ENCODE data around the gene NTM. TPM values are rescaled to one million over a fixed set of nuclear protein-coding genes. Genes with fewer than 3 reads are reported as not detected.

Gene NTM
- total RNA-seq, 1 donor from 2014 or later = 82.7 TPM

DNA sequence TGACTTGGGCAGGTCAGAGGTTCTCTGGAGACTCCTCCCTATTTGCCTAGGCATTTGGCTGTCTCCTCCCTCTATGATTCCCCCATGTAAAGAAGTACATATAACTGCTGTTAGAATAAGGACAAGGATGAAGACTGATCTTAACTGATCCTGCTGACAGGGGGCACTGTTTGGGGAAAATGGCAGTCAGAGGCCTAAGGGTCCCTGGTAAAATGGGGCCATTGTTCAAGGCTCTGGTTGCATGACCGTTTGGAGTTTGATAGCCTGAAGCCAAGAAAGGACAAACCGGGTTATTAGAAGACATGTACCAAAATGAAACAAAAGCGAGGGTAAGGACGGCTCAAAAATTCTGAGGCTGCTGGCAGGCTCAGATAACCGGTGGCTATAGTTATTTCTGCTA lies 712.2 kb downstream of the NTM start:
- Mint-ChIP-seq H3K36me3 (ENCODE audit: unreplicated experiment) (peaks cover 9% of the 10 kb centered on the region), H3K27me3 (ENCODE audit: unreplicated experiment) (no peaks in the 10 kb centered on the region), H3K4me1 (ENCODE audit: unreplicated experiment) (peaks cover 1% of the 10 kb centered on the region), H3K4me3 (ENCODE audit: unreplicated experiment) (no peak overlapping the region), H3K9me3 (ENCODE audit: unreplicated experiment) (peaks cover 15% of the 10 kb centered on the region), H3K27ac (ENCODE audit: unreplicated experiment) (no peak overlapping the region)
- no peak for DNase-seq (ENCODE audit: extremely low spot score, unreplicated experiment)
- TF ChIP-seq, protein P1, sequence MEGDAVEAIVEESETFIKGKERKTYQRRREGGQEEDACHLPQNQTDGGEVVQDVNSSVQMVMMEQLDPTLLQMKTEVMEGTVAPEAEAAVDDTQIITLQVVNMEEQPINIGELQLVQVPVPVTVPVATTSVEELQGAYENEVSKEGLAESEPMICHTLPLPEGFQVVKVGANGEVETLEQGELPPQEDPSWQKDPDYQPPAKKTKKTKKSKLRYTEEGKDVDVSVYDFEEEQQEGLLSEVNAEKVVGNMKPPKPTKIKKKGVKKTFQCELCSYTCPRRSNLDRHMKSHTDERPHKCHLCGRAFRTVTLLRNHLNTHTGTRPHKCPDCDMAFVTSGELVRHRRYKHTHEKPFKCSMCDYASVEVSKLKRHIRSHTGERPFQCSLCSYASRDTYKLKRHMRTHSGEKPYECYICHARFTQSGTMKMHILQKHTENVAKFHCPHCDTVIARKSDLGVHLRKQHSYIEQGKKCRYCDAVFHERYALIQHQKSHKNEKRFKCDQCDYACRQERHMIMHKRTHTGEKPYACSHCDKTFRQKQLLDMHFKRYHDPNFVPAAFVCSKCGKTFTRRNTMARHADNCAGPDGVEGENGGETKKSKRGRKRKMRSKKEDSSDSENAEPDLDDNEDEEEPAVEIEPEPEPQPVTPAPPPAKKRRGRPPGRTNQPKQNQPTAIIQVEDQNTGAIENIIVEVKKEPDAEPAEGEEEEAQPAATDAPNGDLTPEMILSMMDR (IDR thresholded peaks at IDR 0.05) = no peak

DNA sequence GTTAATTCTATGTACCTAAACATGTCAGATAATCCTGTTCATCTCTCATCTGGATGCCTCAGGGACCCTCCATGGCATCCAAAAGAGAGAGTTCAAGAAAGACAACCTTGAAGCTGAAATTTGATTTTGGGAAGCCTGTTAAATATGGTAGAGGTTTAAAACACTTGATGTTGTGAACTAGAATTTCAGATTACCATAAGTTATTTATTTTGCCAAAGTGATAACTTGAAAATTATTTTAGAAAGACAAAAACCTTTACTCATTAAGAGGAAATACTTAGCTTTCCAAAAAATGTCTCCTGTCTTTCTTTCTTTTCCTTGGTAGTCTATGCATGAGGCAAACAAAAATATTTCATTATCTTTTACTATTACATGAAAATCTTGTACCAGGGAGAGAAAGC lies 714.0 kb downstream of the NTM start:
- Mint-ChIP-seq H3K4me3 (ENCODE audit: unreplicated experiment) (no peak overlapping the region), H3K27me3 (ENCODE audit: unreplicated experiment) (no peaks in the 10 kb centered on the region), H3K36me3 (ENCODE audit: unreplicated experiment) (peaks cover 11% of the 10 kb centered on the region), H3K9me3 (ENCODE audit: unreplicated experiment) (peaks cover 17% of the 10 kb centered on the region), H3K4me1 (ENCODE audit: unreplicated experiment) (peaks cover 1% of the 10 kb centered on the region), H3K27ac (ENCODE audit: unreplicated experiment) (no peak overlapping the region)
- DNase-seq (ENCODE audit: extremely low spot score, unreplicated experiment) = no peak
- TF ChIP-seq, protein P1 (IDR thresholded peaks at IDR 0.05) = no peak

DNA sequence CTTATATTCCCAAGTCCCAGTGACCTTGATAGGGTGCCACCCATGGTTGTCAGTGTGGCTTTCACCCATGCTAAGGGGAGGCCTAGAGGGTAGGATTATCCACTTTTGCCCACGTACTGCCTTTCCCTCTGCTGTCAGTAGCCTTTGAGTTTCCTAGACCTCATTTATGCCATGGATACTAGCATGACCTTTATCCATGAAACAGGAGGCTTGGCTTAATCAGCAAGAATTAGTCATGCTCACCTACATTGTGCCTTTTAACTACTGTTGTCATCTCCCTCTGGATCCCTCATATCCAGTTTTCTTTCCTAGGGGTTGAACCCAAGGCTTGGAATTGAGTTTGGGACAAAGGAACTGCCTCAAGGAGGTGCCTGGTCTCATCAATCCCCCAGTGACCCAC lies 716.7 kb downstream of the NTM start:
- H3K4me3 Mint-ChIP-seq (ENCODE audit: unreplicated experiment) = no peak overlapping the region
- peaks cover 1% of the 10 kb centered on the region for H3K4me1 Mint-ChIP-seq (ENCODE audit: unreplicated experiment)
- no peak for DNase-seq (ENCODE audit: extremely low spot score, unreplicated experiment)
- H3K36me3 Mint-ChIP-seq (ENCODE audit: unreplicated experiment) = peaks cover 11% of the 10 kb centered on the region
- no peak overlapping the region for H3K27ac Mint-ChIP-seq (ENCODE audit: unreplicated experiment)
- TF ChIP-seq, protein P1 (IDR thresholded peaks at IDR 0.05) = no peak
- no peaks in the 10 kb centered on the region for H3K27me3 Mint-ChIP-seq (ENCODE audit: unreplicated experiment)
- peaks cover 17% of the 10 kb centered on the region for H3K9me3 Mint-ChIP-seq (ENCODE audit: unreplicated experiment)

- no peak for DNase-seq (ENCODE audit: extremely low spot score, unreplicated experiment)
- peaks cover 1% of the 10 kb centered on the region for H3K4me1 Mint-ChIP-seq (ENCODE audit: unreplicated experiment)
- TF ChIP-seq, protein P1 (IDR thresholded peaks at IDR 0.05) = no peak
- H3K27ac Mint-ChIP-seq (ENCODE audit: unreplicated experiment) = no peak overlapping the region
- H3K4me3 Mint-ChIP-seq (ENCODE audit: unreplicated experiment) = no peak overlapping the region
- H3K27me3 Mint-ChIP-seq (ENCODE audit: unreplicated experiment) = no peaks in the 10 kb centered on the region
- H3K9me3 Mint-ChIP-seq (ENCODE audit: unreplicated experiment) = peaks cover 15% of the 10 kb centered on the region
- peaks cover 11% of the 10 kb centered on the region for H3K36me3 Mint-ChIP-seq (ENCODE audit: unreplicated experiment)
Observed at GRCh38 chr11:132088551-132088950, 718.1 kb downstream of the NTM start.

DNA sequence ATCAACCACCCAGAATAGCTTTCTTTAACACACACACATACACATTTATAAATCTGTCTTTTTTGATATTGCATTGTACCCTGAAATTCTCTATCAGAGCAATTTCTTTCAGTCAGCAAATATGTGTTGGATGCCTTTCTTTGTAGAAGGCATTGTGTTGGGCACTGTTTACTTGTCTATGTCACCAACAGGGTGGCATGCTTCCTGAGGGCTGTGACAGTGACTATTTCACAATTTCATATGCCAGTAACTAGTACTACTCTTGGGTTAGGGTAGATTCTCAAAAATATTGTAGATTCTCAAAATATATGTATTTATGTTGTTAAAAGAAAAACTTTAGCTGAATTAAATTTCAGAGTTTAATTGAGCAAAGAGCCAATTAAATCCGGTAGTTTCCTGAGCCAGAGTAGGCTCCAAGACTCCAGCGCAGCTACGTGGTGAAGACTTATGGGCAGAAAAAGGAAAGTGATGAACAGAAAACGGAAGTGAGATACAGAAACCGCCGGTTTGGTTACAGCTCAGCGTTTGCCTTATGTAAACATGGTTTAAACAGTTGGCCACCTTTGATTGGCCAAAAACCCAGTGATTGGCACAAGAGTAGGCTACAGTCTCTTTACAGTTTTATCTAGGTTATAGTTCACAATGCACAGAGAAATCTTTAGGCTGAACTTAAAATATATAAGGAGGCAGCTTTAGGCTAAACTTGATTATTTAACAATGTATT lies 723.3 kb downstream of the NTM start:
- no peak for DNase-seq (ENCODE audit: extremely low spot score, unreplicated experiment)
- peaks cover 3% of the 10 kb centered on the region for H3K36me3 Mint-ChIP-seq (ENCODE audit: unreplicated experiment)
- TF ChIP-seq, protein P1 (IDR thresholded peaks at IDR 0.05) = no peak
- no peak overlapping the region for H3K4me3 Mint-ChIP-seq (ENCODE audit: unreplicated experiment)
- H3K9me3 Mint-ChIP-seq (ENCODE audit: unreplicated experiment) = no peaks in the 10 kb centered on the region
- no peaks in the 10 kb centered on the region for H3K27me3 Mint-ChIP-seq (ENCODE audit: unreplicated experiment)
- peaks cover 11% of the 10 kb centered on the region for H3K4me1 Mint-ChIP-seq (ENCODE audit: unreplicated experiment)
- H3K27ac Mint-ChIP-seq (ENCODE audit: unreplicated experiment) = no peak overlapping the region

Data from osteocyte (in vitro differentiated cells).